HG02884 (cell line): ENCODE data around the gene SH3BGRL3.
"Not testable (repeated sequence)": the region's sequence is repeated elsewhere in the genome, so short reads cannot be mapped to it uniquely, and the experiment has no call there.

Experiments used
- ATAC-seq: cut with Tn5 transposase; IDR thresholded peaks from one replicate; pipeline ENCODE4 v1.9.1; 2021; ENCODE audit warnings: mild to moderate bottlenecking, moderate library complexity; ENCODE audit not compliant: unreplicated experiment

SH3BGRL3 gene

GRCh38 chr1:26315874-26316850, 36.3 kb downstream of the SH3BGRL3 start:
- ATAC-seq, result no peak

- no peak for ATAC-seq
These were observed 37.3 kb downstream of the SH3BGRL3 start for GRCh38 chr1:26317146-26317545.

- ATAC-seq, result peak; percentile 43
These were observed 37.9 kb downstream of the SH3BGRL3 start, which contains the start of gene CD52 for GRCh38 chr1:26317612-26318337. CD52 (plus strand) TSS chr1:26317958; CDS start chr1:26318018, 60 bp downstream.

GRCh38 chr1:26318338-26319064, 38.6 kb downstream of the SH3BGRL3 start:
- no peak for ATAC-seq

GRCh38 chr1:26320896-26321295, 41.0 kb downstream of the SH3BGRL3 start:
- ATAC-seq, result no peak

- no peak for ATAC-seq
These were observed 41.6 kb downstream of the SH3BGRL3 start for GRCh38 chr1:26321315-26322041.

- ATAC-seq, result no peak
These were observed 42.1 kb downstream of the SH3BGRL3 start for GRCh38 chr1:26322042-26322331.

GRCh38 chr1:26323382-26323781, 43.5 kb downstream of the SH3BGRL3 start:
- no peak for ATAC-seq

GRCh38 chr1:26324550-26324949, 44.7 kb downstream of the SH3BGRL3 start:
- ATAC-seq, result no peak

- ATAC-seq, result no peak
These were observed 48.1 kb downstream of the SH3BGRL3 start for GRCh38 chr1:26327956-26328362.

GRCh38 chr1:26328597-26328996, 48.7 kb downstream of the SH3BGRL3 start:
- ATAC-seq, result no peak

- not testable (repeated sequence) for ATAC-seq
These were observed 49.5 kb downstream of the SH3BGRL3 start for GRCh38 chr1:26329380-26329779.

- ATAC-seq, result no peak
These were observed 50.4 kb downstream of the SH3BGRL3 start for GRCh38 chr1:26330276-26330675.
